Activated CD4-positive, alpha-beta T cell treated with anti-CD3 and anti-CD28 coated beads, Interleukin-2, amount 50 U/mL, for 1 hour (primary cell): ENCODE data around the gene MYL12A.

Experiments used
- DNase-seq: peaks from one replicate; pipeline ENCODE4 v3.0.0-alpha.2; 2020

MYL12A gene

GRCh38 chr18:3225588-3225987 is 22.0 kb upstream of the MYL12A start:
- DNase-seq, result no peak

- no peak for DNase-seq
These were observed 21.6 kb upstream of the MYL12A start for GRCh38 chr18:3226048-3226447.

- no peak for DNase-seq
These were observed 16.9 kb upstream of the MYL12A start for GRCh38 chr18:3230401-3231334.

- no peak for DNase-seq
These were observed 14.6 kb upstream of the MYL12A start for GRCh38 chr18:3233004-3233403.

GRCh38 chr18:3233433-3234168 is 14.0 kb upstream of the MYL12A start:
- no peak for DNase-seq

GRCh38 chr18:3234457-3234856 is 13.1 kb upstream of the MYL12A start:
- no peak for DNase-seq

GRCh38 chr18:3235846-3236245 is 11.8 kb upstream of the MYL12A start:
- DNase-seq, result no peak

GRCh38 chr18:3236470-3236869 is 11.1 kb upstream of the MYL12A start:
- DNase-seq, result no peak

- DNase-seq, result no peak
These were observed 8.9 kb upstream of the MYL12A start for GRCh38 chr18:3238742-3239141.

- DNase-seq, result no peak
These were observed 2.4 kb upstream of the MYL12A start for GRCh38 chr18:3245185-3245564.

- peak; percentile 74 for DNase-seq
These were observed 1.6 kb upstream of the MYL12A start for GRCh38 chr18:3245853-3246634.

- DNase-seq, result no peak
These were observed 864 bp upstream of the MYL12A start for GRCh38 chr18:3246635-3247239.

GRCh38 chr18:3248062-3248657 is 559 bp downstream of the MYL12A start:
- DNase-seq, result no peak

- no peak for DNase-seq
These were observed 1.2 kb downstream of the MYL12A start for GRCh38 chr18:3248658-3249359.

- no peak for DNase-seq
These were observed 2.9 kb downstream of the MYL12A start for GRCh38 chr18:3250237-3251107.

GRCh38 chr18:3251249-3251962 is 3.8 kb downstream of the MYL12A start:
- DNase-seq, result no peak

- DNase-seq, result no peak
These were observed 4.3 kb downstream of the MYL12A start for GRCh38 chr18:3251963-3252277.

- DNase-seq, result no peak
These were observed 5.2 kb downstream of the MYL12A start for GRCh38 chr18:3252843-3253242.

GRCh38 chr18:3254725-3255124 is 7.1 kb downstream of the MYL12A start:
- no peak for DNase-seq

GRCh38 chr18:3255611-3256165 is 8.1 kb downstream of the MYL12A start:
- no peak for DNase-seq
